Breast epithelium (tissue), 4 donors: ENCODE measurements around the gene B4GALNT3. TPM values are rescaled to one million over a fixed set of nuclear protein-coding genes. Genes with fewer than 3 reads are reported as not detected.
A peak's percentile ranks its signal among the peaks of the same experiment; 100 is the strongest.

Experiments
- DNase-seq, 2 donors: peaks; one replicate each; pipeline ENCODE4 v3.0.0-alpha.2; 2019; ENCODE audit warnings: low spot score in 2 of 2
- H3K27ac ChIP-seq, 2 donors: fragments of 200-600 bp; sonication (generic) in 1 of 2; one replicate each; pipeline ENCODE4 v1.5.1; 2016 to 2019; ENCODE audit warnings: mild to moderate bottlenecking in 1 of 2
- H3K27me3 ChIP-seq, 2 donors: fragments of 200-600 bp; sonication (generic) in 1 of 2; one replicate each; pipeline versions ENCODE4 v1.5.1 to v1.6.0; 2017 to 2019; ENCODE audit warnings: control low read depth in 1 of 2, mild to moderate bottlenecking in 1 of 2
- H3K36me3 ChIP-seq: fragments of 200-600 bp; one replicate; pipeline ENCODE4 v1.5.1; 2019
- H3K4me1 ChIP-seq, 2 donors: fragments of 200-600 bp; sonication (generic); one replicate each; pipeline ENCODE4 v1.5.1; 2016 to 2019; ENCODE audit warnings: control low read depth in 1 of 2
- H3K4me3 ChIP-seq, 3 donors: fragments of 200-600 bp; sonication (generic); 1 replicate in 2 of 3; 2 replicates in 1 of 3; pipeline ENCODE4 v1.5.1; 2016 to 2019; ENCODE audit warnings: mild to moderate bottlenecking in 3 of 3, moderate library complexity in 2 of 3
- H3K9me3 ChIP-seq, 2 donors: fragments of 200-600 bp; sonication (generic) in 1 of 2; one replicate each; pipeline ENCODE4 v1.5.1; 2016 to 2019; ENCODE audit warnings: control low read depth in 1 of 2
- CTCF ChIP-seq, 3 donors: fragments of 450-650 bp; IDR thresholded peaks; one replicate each; pipeline ENCODE4 v1.5.1; 2016 to 2017; ENCODE audit warnings: antibody characterized with exemption in 3 of 3, mild to moderate bottlenecking in 3 of 3, moderate library complexity in 3 of 3
- POLR2A ChIP-seq: fragments of 450-650 bp; IDR thresholded peaks from one replicate; pipeline ENCODE4 v1.6.1; 2016; ENCODE audit warnings: antibody characterized with exemption, mild to moderate bottlenecking, moderate library complexity
- POLR2AphosphoS5 ChIP-seq, 3 donors: sonication (generic); formaldehyde crosslinking; IDR thresholded peaks; one replicate each; pipeline ENCODE4 v1.6.1; 2017; ENCODE audit warnings: antibody characterized with exemption in 3 of 3
- intact Hi-C: fragments of 100-400 bp; cut with DNase I; formaldehyde crosslinking; loops from one replicate; pipeline ENCODE4 v1.15.1; 2023; ENCODE audit warnings: low total_unique reads
- total RNA-seq, 3 donors: library from RNA; depleted of rRNA; stranded (reverse); fragments of >200 nt; gene quantifications; one replicate each; pipeline ENCODE4 v1.1.0, GENCODE V29; 2016

Gene B4GALNT3
- total RNA-seq, 3 donors from 2014 or later, result 0.16 to 5.9 (median 4.6) TPM

- DNase-seq, result peak; percentile 78 to 82
- H3K9me3 ChIP-seq, result no peaks in the 10 kb centered on the region
- H3K36me3 ChIP-seq, result no peaks in the 10 kb centered on the region
- peaks cover 5 to 6% of the 10 kb centered on the region in 2 donors for H3K4me1 ChIP-seq
- peak overlapping the region; percentile 91 to 97 for H3K27ac ChIP-seq
- TF ChIP-seq POLR2A (no peak), POLR2AphosphoS5 (IDR thresholded peaks at IDR 0.05) (peak in 2 of 3 donors; percentile 15 to 20), CTCF (IDR thresholded peaks at IDR 0.05) (no peak)
- intact Hi-C loops, result loop anchor here (5.0 to 10.0 kb wide), 2 partner anchors 184 to 241 kb away; partner anchors contain the start of gene WNK1
- no peaks in the 10 kb centered on the region for H3K27me3 ChIP-seq
- H3K4me3 ChIP-seq, result peak overlapping the region; percentile 55 to 75 (median 71)
Observed at GRCh38 chr12:570921-571794, 111.4 kb downstream of the B4GALNT3 start.

GRCh38 chr12:571795-572531 lies 112.2 kb downstream of the B4GALNT3 start:
- Histone ChIP-seq H3K9me3 (no peaks in the 10 kb centered on the region), H3K4me1 (peaks cover 5 to 6% of the 10 kb centered on the region in 2 donors)

DNA sequence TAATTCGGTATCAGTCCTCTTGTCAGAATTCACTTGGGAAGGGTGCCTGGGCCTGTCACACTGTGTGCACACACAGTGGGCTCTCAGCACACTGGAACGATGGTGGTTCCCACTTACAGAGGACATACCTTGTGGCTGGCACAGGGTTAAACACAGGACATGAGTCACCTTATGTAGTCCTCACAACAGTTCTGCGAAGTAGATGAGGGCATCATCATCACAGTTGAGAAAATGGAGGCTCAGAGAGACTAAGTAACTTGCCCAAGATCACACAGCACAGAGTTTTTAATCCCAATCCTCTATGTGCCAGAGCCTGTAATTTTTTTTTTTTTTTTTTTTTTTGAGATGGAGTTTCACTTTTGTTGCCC lies 112.8 kb downstream of the B4GALNT3 start:
- DNase-seq, result peak in 1 of 2 donors; percentile 25
- H3K4me3 ChIP-seq, result no peak overlapping the region
- peaks cover 5 to 6% of the 10 kb centered on the region in 2 donors for H3K4me1 ChIP-seq
- no peaks in the 10 kb centered on the region for H3K27me3 ChIP-seq
- no peak for TF ChIP-seq POLR2AphosphoS5 (IDR thresholded peaks at IDR 0.05)
- no peak for TF ChIP-seq CTCF (IDR thresholded peaks at IDR 0.05)
- no peak for TF ChIP-seq POLR2A
- peak overlapping the region; percentile 91 to 97 for H3K27ac ChIP-seq
- intact Hi-C loops, result loop anchor here (5.0 to 10.0 kb wide), 2 partner anchors 182 to 240 kb away; partner anchors contain the start of gene WNK1
- no peaks in the 10 kb centered on the region for H3K36me3 ChIP-seq
- no peaks in the 10 kb centered on the region for H3K9me3 ChIP-seq

More at GRCh38 chr12:571795-572531, 112.2 kb downstream of the B4GALNT3 start:
- peak in 1 of 3 donors; percentile 7 for TF ChIP-seq POLR2AphosphoS5 (IDR thresholded peaks at IDR 0.05)
- no peak for TF ChIP-seq POLR2A
- H3K4me3 ChIP-seq, result no peak overlapping the region
- H3K27me3 ChIP-seq, result no peaks in the 10 kb centered on the region
- H3K27ac ChIP-seq, result peak overlapping the region; percentile 91 to 97
- H3K36me3 ChIP-seq, result no peaks in the 10 kb centered on the region
- intact Hi-C loops, result loop anchor here (5.0 to 10.0 kb wide), 2 partner anchors 183 to 240 kb away; partner anchors contain the start of gene WNK1
- peak in 1 of 2 donors; percentile 48 for DNase-seq

GRCh38 chr12:573232-573631 lies 113.5 kb downstream of the B4GALNT3 start:
- H3K4me1 ChIP-seq, result peaks cover 5 to 6% of the 10 kb centered on the region in 2 donors
- intact Hi-C loops, result loop anchor here (5.0 to 10.0 kb wide), 2 partner anchors 182 to 239 kb away; partner anchors contain the start of gene WNK1
- H3K9me3 ChIP-seq, result no peaks in the 10 kb centered on the region
- no peaks in the 10 kb centered on the region for H3K27me3 ChIP-seq
- no peak overlapping the region for H3K27ac ChIP-seq
- no peak overlapping the region for H3K4me3 ChIP-seq
- peak in 1 of 2 donors; percentile 31 for DNase-seq
- TF ChIP-seq CTCF (IDR thresholded peaks at IDR 0.05) (no peak), POLR2A (no peak)
- H3K36me3 ChIP-seq, result no peaks in the 10 kb centered on the region

- intact Hi-C loops, result loop anchor here (5.0 to 10.0 kb wide), 2 partner anchors 180 to 238 kb away; partner anchors contain the start of gene WNK1
Observed at GRCh38 chr12:574475-575128, 114.9 kb downstream of the B4GALNT3 start.

More at GRCh38 chr12:574475-575128, 114.9 kb downstream of the B4GALNT3 start:
- no peak for TF ChIP-seq POLR2AphosphoS5 (IDR thresholded peaks at IDR 0.05)
- no peak for TF ChIP-seq CTCF (IDR thresholded peaks at IDR 0.05)
- no peak for TF ChIP-seq POLR2A
- DNase-seq, result no peak
- no peak overlapping the region for H3K4me3 ChIP-seq
- no peaks in the 10 kb centered on the region for H3K9me3 ChIP-seq
- H3K27ac ChIP-seq, result peak overlapping the region in 1 of 2 donors; percentile 68
- no peaks in the 10 kb centered on the region for H3K36me3 ChIP-seq
- H3K27me3 ChIP-seq, result no peaks in the 10 kb centered on the region
- H3K4me1 ChIP-seq, result peaks cover 5 to 6% of the 10 kb centered on the region in 2 donors
